ENCODE results near the gene ABLIM2.

ABLIM2 gene

GRCh38 chr4:7970361-7970946, 188.2 kb downstream of the ABLIM2 start:
- peak; percentile 42 for DNase-seq

- peak; percentile 32 for DNase-seq
Measured at GRCh38 chr4:7968262-7968896, 190.2 kb downstream of the ABLIM2 start.

GRCh38 chr4:7967501-7968261, 190.9 kb downstream of the ABLIM2 start:
- DNase-seq, result peak; percentile 44

- no peak for DNase-seq
Measured at GRCh38 chr4:7967063-7967440, 191.6 kb downstream of the ABLIM2 start.

- DNase-seq, result peak; percentile 33
Measured at GRCh38 chr4:7966281-7967062, 192.1 kb downstream of the ABLIM2 start.

GRCh38 chr4:7964890-7965662, 193.5 kb downstream of the ABLIM2 start:
- peak; percentile 39 for DNase-seq

GRCh38 chr4:7964459-7964858, 194.2 kb downstream of the ABLIM2 start:
- DNase-seq, result peak; percentile 6

GRCh38 chr4:7963691-7964090, 194.9 kb downstream of the ABLIM2 start:
- DNase-seq, result no peak

- no peak for DNase-seq
Measured at GRCh38 chr4:7962609-7963508, 195.8 kb downstream of the ABLIM2 start.

GRCh38 chr4:7960790-7961655, 197.6 kb downstream of the ABLIM2 start:
- peak; percentile 80 for DNase-seq

GRCh38 chr4:7960017-7960789, 198.4 kb downstream of the ABLIM2 start:
- peak; percentile 29 for DNase-seq

GRCh38 chr4:7959078-7959477, 199.5 kb downstream of the ABLIM2 start:
- DNase-seq, result no peak

GRCh38 chr4:7956934-7957656, 201.5 kb downstream of the ABLIM2 start:
- DNase-seq, result no peak

GRCh38 chr4:7956270-7956808, 202.3 kb downstream of the ABLIM2 start:
- DNase-seq, result peak; percentile 57

- no peak for DNase-seq
Measured at GRCh38 chr4:7955393-7955792, 203.2 kb downstream of the ABLIM2 start.

GRCh38 chr4:7952615-7953014, 206.0 kb downstream of the ABLIM2 start:
- DNase-seq, result no peak

GRCh38 chr4:7950301-7951092, 208.1 kb downstream of the ABLIM2 start:
- no peak for DNase-seq

GRCh38 chr4:7949759-7950158, 208.9 kb downstream of the ABLIM2 start:
- DNase-seq, result no peak

All from left hindlimb (tissue), 1 donor.